Measurements from ENCODE around the gene FALEC. TPM values are rescaled to one million over a fixed set of nuclear protein-coding genes. Genes with fewer than 3 reads are reported as not detected.

The FALEC gene
- total and polyA plus RNA-seq, 9 of the 15 experiments (the other 6 are each of a cell fraction or from before 2014, with no cell fraction given), result 0.15 to 1.8 (median 0.53) TPM; not detected in 5

DNA sequence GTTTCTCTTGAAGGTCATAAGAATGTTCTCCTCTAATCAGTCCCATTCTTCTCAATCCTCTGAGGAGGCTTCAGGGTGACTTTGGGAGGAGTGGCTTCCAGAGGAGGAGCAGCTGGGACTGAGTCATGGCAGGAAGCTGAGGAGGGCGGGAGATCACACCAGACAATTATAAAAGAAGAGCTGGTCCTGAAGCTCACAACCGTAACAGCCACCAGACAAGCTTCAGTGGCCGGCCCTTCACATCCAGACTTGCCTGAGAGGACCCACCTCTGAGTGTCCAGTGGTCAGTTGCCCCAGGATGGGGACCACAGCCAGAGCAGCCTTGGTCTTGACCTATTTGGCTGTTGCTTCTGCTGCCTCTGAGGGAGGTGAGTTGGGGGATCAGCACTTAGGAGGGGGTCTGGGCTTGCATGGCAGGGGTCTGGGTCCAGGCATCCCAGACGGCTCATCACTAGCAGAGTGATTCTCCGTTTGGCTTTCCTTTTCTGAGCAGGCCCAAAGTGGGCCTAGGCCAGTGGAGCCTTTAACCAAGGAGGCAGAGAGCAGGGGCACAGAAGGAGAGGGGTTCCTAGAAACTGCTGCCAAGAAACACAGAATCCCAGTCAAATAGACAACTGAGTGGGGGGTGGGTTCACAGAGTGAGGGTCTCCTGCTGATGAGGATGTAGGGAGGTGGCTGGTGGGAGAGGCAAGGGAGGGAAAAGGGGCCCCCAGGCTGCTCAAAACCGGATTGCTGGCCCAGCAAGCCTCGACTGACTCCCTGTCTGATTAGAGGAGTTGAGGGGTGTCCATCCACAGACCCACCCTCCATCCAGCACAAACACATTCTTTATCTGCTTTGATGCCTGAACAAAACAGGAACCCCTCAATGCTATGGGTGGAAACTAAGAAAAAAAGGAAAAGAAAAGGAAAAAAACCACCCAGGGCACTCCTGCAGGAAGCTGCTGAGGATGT is 7.4 kb upstream of the FALEC start, which contains the start of gene ECM1 (continued):
- TF ChIP-seq ZNF561 (CRISPR knock-in tag; conservative IDR thresholded peaks at IDR 0.05) (no peak), MCM5 (IDR thresholded peaks at IDR 0.05; ENCODE audit: low read depth) (no peak), SIN3A (IDR thresholded peaks at IDR 0.05; ENCODE audit: borderline replicate concordance in 2 of 2, control insufficient read depth in 1 of 2, low read depth in 2 of 2, low read length in 2 of 2) (peak in 1 of 2 experiments; percentile 73; a peak in 1 of 4 replicates), ZNF175 (CRISPR knock-in tag; IDR thresholded peaks at IDR 0.05; ENCODE audit: low read depth) (no peak), GABPA (tag; conservative IDR thresholded peaks at IDR 0.05; ENCODE audit: low read depth) (peak; percentile 13; the same call in 1 of the 2 replicates), BRD9 (IDR thresholded peaks at IDR 0.05; ENCODE audit: low read depth, partially characterized antibody) (no peak), ZNF584 (CRISPR knock-in tag; IDR thresholded peaks at IDR 0.05; ENCODE audit: low read depth) (no peak), PHF21A (IDR thresholded peaks at IDR 0.05; ENCODE audit: borderline replicate concordance, low read depth) (no peak), ZZZ3 (IDR thresholded peaks at IDR 0.05) (no peak), IFI16 (CRISPR knock-in tag; IDR thresholded peaks at IDR 0.05) (no peak), ZNF766 (CRISPR knock-in tag; conservative IDR thresholded peaks at IDR 0.05) (no peak), HNRNPUL1 (IDR thresholded peaks at IDR 0.05; ENCODE audit: low read length) (no peak), GATAD2A (IDR thresholded peaks at IDR 0.05) (no peak), ZNF3 (CRISPR knock-in tag; IDR thresholded peaks at IDR 0.05) (no peak), ELF4 (CRISPR knock-in tag; IDR thresholded peaks at IDR 0.05) (no peak)
- TF ChIP-seq, protein P1, sequence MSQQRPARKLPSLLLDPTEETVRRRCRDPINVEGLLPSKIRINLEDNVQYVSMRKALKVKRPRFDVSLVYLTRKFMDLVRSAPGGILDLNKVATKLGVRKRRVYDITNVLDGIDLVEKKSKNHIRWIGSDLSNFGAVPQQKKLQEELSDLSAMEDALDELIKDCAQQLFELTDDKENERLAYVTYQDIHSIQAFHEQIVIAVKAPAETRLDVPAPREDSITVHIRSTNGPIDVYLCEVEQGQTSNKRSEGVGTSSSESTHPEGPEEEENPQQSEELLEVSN (IDR thresholded peaks at IDR 0.05; ENCODE audit: borderline replicate concordance in 1 of 2, extremely low read depth in 1 of 2, insufficient read depth in 1 of 2, insufficient read length in 1 of 2, low read depth in 1 of 2, low read length in 1 of 2, poor library complexity in 1 of 2, severe bottlenecking in 1 of 2), result peak; percentile 30 to 70
- TF ChIP-seq, protein P2, sequence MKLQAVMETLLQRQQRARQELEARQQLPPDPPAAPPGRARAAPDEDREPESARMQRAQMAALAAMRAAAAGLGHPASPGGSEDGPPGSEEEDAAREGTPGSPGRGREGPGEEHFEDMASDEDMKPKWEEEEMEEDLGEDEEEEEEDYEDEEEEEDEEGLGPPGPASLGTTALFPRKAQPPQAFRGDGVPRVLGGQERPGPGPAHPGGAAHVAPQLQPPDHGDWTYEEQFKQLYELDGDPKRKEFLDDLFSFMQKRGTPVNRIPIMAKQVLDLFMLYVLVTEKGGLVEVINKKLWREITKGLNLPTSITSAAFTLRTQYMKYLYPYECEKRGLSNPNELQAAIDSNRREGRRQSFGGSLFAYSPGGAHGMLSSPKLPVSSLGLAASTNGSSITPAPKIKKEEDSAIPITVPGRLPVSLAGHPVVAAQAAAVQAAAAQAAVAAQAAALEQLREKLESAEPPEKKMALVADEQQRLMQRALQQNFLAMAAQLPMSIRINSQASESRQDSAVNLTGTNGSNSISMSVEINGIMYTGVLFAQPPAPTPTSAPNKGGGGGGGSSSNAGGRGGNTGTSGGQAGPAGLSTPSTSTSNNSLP (IDR thresholded peaks at IDR 0.05; ENCODE audit: borderline replicate concordance, low read depth, low read length), result no peak
- TF ChIP-seq, protein P3, sequence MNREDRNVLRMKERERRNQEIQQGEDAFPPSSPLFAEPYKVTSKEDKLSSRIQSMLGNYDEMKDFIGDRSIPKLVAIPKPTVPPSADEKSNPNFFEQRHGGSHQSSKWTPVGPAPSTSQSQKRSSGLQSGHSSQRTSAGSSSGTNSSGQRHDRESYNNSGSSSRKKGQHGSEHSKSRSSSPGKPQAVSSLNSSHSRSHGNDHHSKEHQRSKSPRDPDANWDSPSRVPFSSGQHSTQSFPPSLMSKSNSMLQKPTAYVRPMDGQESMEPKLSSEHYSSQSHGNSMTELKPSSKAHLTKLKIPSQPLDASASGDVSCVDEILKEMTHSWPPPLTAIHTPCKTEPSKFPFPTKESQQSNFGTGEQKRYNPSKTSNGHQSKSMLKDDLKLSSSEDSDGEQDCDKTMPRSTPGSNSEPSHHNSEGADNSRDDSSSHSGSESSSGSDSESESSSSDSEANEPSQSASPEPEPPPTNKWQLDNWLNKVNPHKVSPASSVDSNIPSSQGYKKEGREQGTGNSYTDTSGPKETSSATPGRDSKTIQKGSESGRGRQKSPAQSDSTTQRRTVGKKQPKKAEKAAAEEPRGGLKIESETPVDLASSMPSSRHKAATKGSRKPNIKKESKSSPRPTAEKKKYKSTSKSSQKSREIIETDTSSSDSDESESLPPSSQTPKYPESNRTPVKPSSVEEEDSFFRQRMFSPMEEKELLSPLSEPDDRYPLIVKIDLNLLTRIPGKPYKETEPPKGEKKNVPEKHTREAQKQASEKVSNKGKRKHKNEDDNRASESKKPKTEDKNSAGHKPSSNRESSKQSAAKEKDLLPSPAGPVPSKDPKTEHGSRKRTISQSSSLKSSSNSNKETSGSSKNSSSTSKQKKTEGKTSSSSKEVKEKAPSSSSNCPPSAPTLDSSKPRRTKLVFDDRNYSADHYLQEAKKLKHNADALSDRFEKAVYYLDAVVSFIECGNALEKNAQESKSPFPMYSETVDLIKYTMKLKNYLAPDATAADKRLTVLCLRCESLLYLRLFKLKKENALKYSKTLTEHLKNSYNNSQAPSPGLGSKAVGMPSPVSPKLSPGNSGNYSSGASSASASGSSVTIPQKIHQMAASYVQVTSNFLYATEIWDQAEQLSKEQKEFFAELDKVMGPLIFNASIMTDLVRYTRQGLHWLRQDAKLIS (CRISPR knock-in tag; IDR thresholded peaks at IDR 0.05), result no peak
- TF ChIP-seq, protein P4, sequence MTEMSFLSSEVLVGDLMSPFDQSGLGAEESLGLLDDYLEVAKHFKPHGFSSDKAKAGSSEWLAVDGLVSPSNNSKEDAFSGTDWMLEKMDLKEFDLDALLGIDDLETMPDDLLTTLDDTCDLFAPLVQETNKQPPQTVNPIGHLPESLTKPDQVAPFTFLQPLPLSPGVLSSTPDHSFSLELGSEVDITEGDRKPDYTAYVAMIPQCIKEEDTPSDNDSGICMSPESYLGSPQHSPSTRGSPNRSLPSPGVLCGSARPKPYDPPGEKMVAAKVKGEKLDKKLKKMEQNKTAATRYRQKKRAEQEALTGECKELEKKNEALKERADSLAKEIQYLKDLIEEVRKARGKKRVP (CRISPR knock-in tag; IDR thresholded peaks at IDR 0.05), result no peak

Measured in K562 (cell line).